ENCODE results near the gene PTOV1.

Gene PTOV1

DNA sequence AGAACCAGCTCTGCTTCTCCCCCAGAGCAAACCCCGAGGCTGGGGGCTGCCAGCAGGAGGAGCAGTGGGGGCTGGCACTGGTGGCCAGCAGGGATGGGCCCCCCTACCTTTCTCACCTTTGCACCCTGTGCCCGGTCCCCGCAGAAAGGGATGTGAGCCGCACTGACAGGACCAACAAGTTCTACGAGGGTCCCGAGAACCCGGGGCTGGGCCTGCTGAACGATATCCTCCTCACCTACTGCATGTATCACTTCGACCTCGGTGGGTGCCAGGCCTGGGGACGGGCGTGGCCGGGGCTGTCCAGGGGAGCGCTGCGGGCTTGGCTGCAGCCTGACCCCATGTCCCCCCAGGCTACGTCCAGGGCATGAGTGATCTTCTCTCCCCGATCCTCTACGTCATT lies 33.1 kb downstream of the PTOV1 start:
- WGBS (ENCODE audit: insufficient coverage): over 99% methylated on average over 16 of the region's 18 CpGs
- Histone ChIP-seq H3K4me3 (ENCODE audit: control insufficient read depth in 1 of 7, extremely low read depth in 1 of 7, insufficient read depth in 4 of 7, low read depth in 2 of 7, low read length in 6 of 7) (no peak overlapping the region), H3K4me1 (ENCODE audit: control extremely low read depth in 1 of 4, control insufficient read depth in 4 of 4, insufficient read depth in 4 of 4, low read length in 3 of 4) (peaks cover 0 to 2% (median 0%) of the 10 kb centered on the region in 4 experiments), H3K27me3 (replicated peaks in 2 of 5; ENCODE audit: control insufficient read depth in 4 of 5, insufficient read depth in 5 of 5, low read length in 4 of 5) (peaks cover 0 to under 1% (median 0%) of the 10 kb centered on the region in 5 experiments), H3K9me3 (ENCODE audit: control extremely low read depth in 1 of 5, control insufficient read depth in 4 of 5, insufficient read depth in 2 of 5, low read depth in 1 of 5, low read length in 4 of 5) (peaks cover 0 to 6% (median 0%) of the 10 kb centered on the region in 5 experiments), H3K36me3 (ENCODE audit: control insufficient read depth in 4 of 4, insufficient read depth in 4 of 4, low read length in 3 of 4) (peaks cover 8 to 68% (median 48%) of the 10 kb centered on the region in 4 experiments), H3K27ac (ENCODE audit: insufficient read depth in 1 of 2, low read depth in 1 of 2, low read length in 2 of 2, poor library complexity in 1 of 2, severe bottlenecking in 2 of 2) (no peak overlapping the region)
- POLR2A ChIA-PET: no interaction called here
- CTCF ChIA-PET: no interaction called here
- DNase-seq: no peak

DNA sequence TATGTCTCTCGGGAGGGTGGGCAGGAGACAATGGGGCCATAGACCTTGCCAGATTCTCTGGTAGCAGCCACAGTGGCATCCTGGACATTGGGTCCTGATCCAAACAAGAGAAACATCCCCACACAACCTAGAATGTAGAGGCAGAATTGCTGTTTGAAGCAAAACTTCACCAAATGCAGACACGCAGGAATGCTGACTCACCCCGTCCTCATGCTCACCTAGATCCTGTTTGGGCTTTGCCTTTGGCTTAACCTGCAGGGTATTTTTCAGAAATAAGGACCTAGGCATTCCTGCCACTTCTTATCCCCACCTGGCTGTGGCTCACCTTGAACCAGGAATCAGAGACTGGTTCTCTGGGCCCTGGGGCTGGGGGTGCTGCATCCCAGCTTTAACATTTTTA lies 33.8 kb downstream of the PTOV1 start:
- 83% methylated on average over 3 of the region's 3 CpGs for WGBS (ENCODE audit: insufficient coverage)
- no peak for DNase-seq
- peaks cover 0 to 7% (median 0%) of the 10 kb centered on the region in 5 experiments for H3K27me3 ChIP-seq (replicated peaks in 2 of 5; ENCODE audit: control insufficient read depth in 4 of 5, insufficient read depth in 5 of 5, low read length in 4 of 5)
- H3K4me3 ChIP-seq (ENCODE audit: control insufficient read depth in 1 of 7, extremely low read depth in 1 of 7, insufficient read depth in 4 of 7, low read depth in 2 of 7, low read length in 6 of 7): no peak overlapping the region
- H3K4me1 ChIP-seq (ENCODE audit: control extremely low read depth in 1 of 4, control insufficient read depth in 4 of 4, insufficient read depth in 4 of 4, low read length in 3 of 4): peaks cover 0 to 3% (median 0%) of the 10 kb centered on the region in 4 experiments
- H3K36me3 ChIP-seq (ENCODE audit: control insufficient read depth in 4 of 4, insufficient read depth in 4 of 4, low read length in 3 of 4): peaks cover 8 to 65% (median 44%) of the 10 kb centered on the region in 4 experiments
- peaks cover 0 to 6% (median 0%) of the 10 kb centered on the region in 5 experiments for H3K9me3 ChIP-seq (ENCODE audit: control extremely low read depth in 1 of 5, control insufficient read depth in 4 of 5, insufficient read depth in 2 of 5, low read depth in 1 of 5, low read length in 4 of 5)
- no peak overlapping the region for H3K27ac ChIP-seq (ENCODE audit: insufficient read depth in 1 of 2, low read depth in 1 of 2, low read length in 2 of 2, poor library complexity in 1 of 2, severe bottlenecking in 2 of 2)
- ChIA-PET CTCF (no interaction called here), POLR2A (no interaction called here)

DNA sequence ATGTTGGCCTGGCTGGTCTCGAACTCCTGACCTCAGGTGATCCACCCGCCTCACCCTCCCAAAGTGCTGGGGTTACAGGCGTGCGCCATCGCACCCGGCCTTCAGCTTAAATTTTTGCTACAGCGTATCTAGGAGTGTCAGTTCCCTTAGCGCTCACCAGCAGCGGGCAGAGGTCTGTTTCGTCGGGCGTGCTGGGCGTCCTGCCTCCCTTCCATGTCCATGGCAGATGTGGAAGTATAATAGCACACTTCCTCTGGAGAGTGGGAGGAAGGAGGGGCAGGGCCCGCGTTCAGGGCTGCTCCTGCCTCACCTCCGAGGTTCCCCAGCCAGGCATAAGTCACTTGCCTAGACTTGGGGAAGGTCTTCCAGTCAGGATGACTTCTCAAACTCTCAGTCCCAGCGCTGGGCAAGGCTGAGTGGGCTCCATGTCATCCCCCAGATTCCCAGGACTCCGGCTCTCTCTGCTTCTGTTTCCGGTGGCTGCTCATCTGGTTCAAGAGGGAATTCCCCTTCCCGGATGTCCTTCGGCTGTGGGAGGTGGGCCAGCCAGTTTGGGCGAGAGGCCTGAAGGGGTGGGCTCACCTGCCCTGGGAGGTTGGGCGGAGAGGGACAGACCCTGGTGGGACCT lies 36.2 kb downstream of the PTOV1 start:
- POLR2A ChIA-PET: no interaction called here
- CTCF ChIA-PET: no interaction called here

DNA sequence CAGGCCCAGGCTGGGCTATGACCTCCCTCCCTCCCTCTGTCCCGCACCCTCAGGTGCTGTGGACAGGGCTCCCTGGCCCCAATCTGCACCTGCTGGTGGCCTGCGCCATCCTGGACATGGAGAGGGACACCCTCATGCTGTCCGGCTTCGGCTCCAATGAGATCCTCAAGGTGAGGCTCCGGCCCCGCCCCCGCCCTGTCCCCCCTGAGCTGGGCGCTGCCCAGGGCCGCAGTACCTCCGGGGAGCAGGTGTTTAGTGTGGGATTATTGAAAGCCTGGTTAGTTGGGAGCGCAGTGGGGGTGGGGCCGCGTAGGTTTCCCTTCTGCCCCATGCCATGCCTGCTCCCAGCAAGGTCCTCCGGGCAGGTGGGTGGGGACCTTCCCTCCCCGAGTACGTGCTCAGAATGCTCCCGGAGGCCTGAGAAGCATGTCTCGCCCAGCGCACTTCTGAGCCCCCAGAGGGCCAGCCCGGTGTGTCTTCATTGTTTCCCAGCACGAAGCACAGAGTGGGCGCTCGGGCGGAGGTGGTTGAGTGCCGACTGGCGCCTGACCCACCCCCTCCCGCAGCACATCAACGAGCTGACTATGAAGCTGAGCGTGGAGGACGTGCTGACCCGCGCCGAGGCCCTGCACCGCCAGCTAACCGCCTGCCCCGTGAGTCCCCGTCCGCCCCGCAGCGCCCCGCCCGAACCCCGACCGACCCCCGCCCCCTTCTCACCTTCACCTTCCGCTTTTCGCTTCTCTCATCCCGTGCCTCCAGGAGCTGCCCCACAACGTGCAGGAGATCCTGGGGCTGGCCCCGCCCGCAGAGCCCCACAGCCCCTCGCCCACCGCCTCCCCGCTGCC lies 36.9 kb downstream of the PTOV1 start:
- H3K4me3 ChIP-seq (ENCODE audit: control insufficient read depth in 1 of 7, extremely low read depth in 1 of 7, insufficient read depth in 4 of 7, low read depth in 2 of 7, low read length in 6 of 7): no peak overlapping the region
- H3K9me3 ChIP-seq (ENCODE audit: control extremely low read depth in 1 of 5, control insufficient read depth in 4 of 5, insufficient read depth in 2 of 5, low read depth in 1 of 5, low read length in 4 of 5): peaks cover 0 to 4% (median 0%) of the 10 kb centered on the region in 5 experiments
- peaks cover 2 to 36% (median 25%) of the 10 kb centered on the region in 4 experiments for H3K36me3 ChIP-seq (ENCODE audit: control insufficient read depth in 4 of 4, insufficient read depth in 4 of 4, low read length in 3 of 4)
- 89% methylated on average over 28 of the region's 54 CpGs for WGBS (ENCODE audit: insufficient coverage)
- peaks cover 0 to 9% (median 3%) of the 10 kb centered on the region in 4 experiments for H3K4me1 ChIP-seq (ENCODE audit: control extremely low read depth in 1 of 4, control insufficient read depth in 4 of 4, insufficient read depth in 4 of 4, low read length in 3 of 4)
- DNase-seq: no peak
- no peak overlapping the region for H3K27ac ChIP-seq (ENCODE audit: insufficient read depth in 1 of 2, low read depth in 1 of 2, low read length in 2 of 2, poor library complexity in 1 of 2, severe bottlenecking in 2 of 2)
- CTCF ChIA-PET: no interaction called here
- H3K27me3 ChIP-seq (replicated peaks in 2 of 5; ENCODE audit: control insufficient read depth in 4 of 5, insufficient read depth in 5 of 5, low read length in 4 of 5): peaks cover 0 to 19% (median 5%) of the 10 kb centered on the region in 5 experiments
- POLR2A ChIA-PET: interaction anchor here (1.4 kb wide), 1 partner anchor 11 kb away, joined by 3 read pairs; the partner anchor contains the start of genes AKT1S1 and TBC1D17

More for the DNA sequence above, 36.2 kb downstream of the PTOV1 start:
- peaks cover 0 to 6% (median 0%) of the 10 kb centered on the region in 5 experiments for H3K9me3 ChIP-seq (ENCODE audit: control extremely low read depth in 1 of 5, control insufficient read depth in 4 of 5, insufficient read depth in 2 of 5, low read depth in 1 of 5, low read length in 4 of 5)
- WGBS (ENCODE audit: insufficient coverage): 94% methylated on average over 20 of the region's 23 CpGs
- H3K4me3 ChIP-seq (ENCODE audit: control insufficient read depth in 1 of 7, extremely low read depth in 1 of 7, insufficient read depth in 4 of 7, low read depth in 2 of 7, low read length in 6 of 7): no peak overlapping the region
- peaks cover 0 to 19% (median 3%) of the 10 kb centered on the region in 5 experiments for H3K27me3 ChIP-seq (replicated peaks in 2 of 5; ENCODE audit: control insufficient read depth in 4 of 5, insufficient read depth in 5 of 5, low read length in 4 of 5)
- peaks cover 0 to 9% (median 3%) of the 10 kb centered on the region in 4 experiments for H3K4me1 ChIP-seq (ENCODE audit: control extremely low read depth in 1 of 4, control insufficient read depth in 4 of 4, insufficient read depth in 4 of 4, low read length in 3 of 4)
- H3K36me3 ChIP-seq (ENCODE audit: control insufficient read depth in 4 of 4, insufficient read depth in 4 of 4, low read length in 3 of 4): peaks cover 2 to 43% (median 28%) of the 10 kb centered on the region in 4 experiments
- no peak overlapping the region for H3K27ac ChIP-seq (ENCODE audit: insufficient read depth in 1 of 2, low read depth in 1 of 2, low read length in 2 of 2, poor library complexity in 1 of 2, severe bottlenecking in 2 of 2)
- DNase-seq: no peak

DNA sequence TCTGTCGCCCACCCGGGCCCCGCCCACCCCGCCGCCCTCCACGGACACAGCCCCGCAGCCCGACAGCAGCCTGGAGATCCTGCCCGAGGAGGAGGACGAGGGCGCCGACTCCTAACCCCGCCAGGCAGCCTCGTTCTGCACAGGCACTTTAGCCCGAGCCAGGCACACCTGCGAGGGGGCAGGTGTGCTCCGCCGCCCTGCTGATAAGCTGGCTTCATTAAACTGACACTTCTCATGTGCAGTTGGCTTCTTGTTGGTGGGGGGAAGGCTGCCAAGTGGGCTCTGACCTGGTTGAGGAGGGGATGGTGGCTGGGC lies 37.5 kb downstream of the PTOV1 start:
- DNase-seq: no peak
- H3K27ac ChIP-seq (ENCODE audit: insufficient read depth in 1 of 2, low read depth in 1 of 2, low read length in 2 of 2, poor library complexity in 1 of 2, severe bottlenecking in 2 of 2): no peak overlapping the region
- ChIA-PET POLR2A (interaction anchor here (1.4 kb wide), 1 partner anchor 12 kb away, joined by 3 read pairs; the partner anchor contains the start of genes AKT1S1 and TBC1D17), CTCF (no interaction called here)
- no peaks in the 10 kb centered on the region for H3K9me3 ChIP-seq (ENCODE audit: control extremely low read depth in 1 of 5, control insufficient read depth in 4 of 5, insufficient read depth in 2 of 5, low read depth in 1 of 5, low read length in 4 of 5)
- no peak overlapping the region for H3K4me3 ChIP-seq (ENCODE audit: control insufficient read depth in 1 of 7, extremely low read depth in 1 of 7, insufficient read depth in 4 of 7, low read depth in 2 of 7, low read length in 6 of 7)
- peaks cover 0 to 19% (median 5%) of the 10 kb centered on the region in 5 experiments for H3K27me3 ChIP-seq (replicated peaks in 2 of 5; ENCODE audit: control insufficient read depth in 4 of 5, insufficient read depth in 5 of 5, low read length in 4 of 5)
- whole genome bisulfite sequencing (ENCODE audit: insufficient coverage): 80% methylated on average over 9 of the region's 18 CpGs
- peaks cover 0 to 9% (median 3%) of the 10 kb centered on the region in 4 experiments for H3K4me1 ChIP-seq (ENCODE audit: control extremely low read depth in 1 of 4, control insufficient read depth in 4 of 4, insufficient read depth in 4 of 4, low read length in 3 of 4)
- H3K36me3 ChIP-seq (ENCODE audit: control insufficient read depth in 4 of 4, insufficient read depth in 4 of 4, low read length in 3 of 4): peaks cover 2 to 30% (median 20%) of the 10 kb centered on the region in 4 experiments

DNA sequence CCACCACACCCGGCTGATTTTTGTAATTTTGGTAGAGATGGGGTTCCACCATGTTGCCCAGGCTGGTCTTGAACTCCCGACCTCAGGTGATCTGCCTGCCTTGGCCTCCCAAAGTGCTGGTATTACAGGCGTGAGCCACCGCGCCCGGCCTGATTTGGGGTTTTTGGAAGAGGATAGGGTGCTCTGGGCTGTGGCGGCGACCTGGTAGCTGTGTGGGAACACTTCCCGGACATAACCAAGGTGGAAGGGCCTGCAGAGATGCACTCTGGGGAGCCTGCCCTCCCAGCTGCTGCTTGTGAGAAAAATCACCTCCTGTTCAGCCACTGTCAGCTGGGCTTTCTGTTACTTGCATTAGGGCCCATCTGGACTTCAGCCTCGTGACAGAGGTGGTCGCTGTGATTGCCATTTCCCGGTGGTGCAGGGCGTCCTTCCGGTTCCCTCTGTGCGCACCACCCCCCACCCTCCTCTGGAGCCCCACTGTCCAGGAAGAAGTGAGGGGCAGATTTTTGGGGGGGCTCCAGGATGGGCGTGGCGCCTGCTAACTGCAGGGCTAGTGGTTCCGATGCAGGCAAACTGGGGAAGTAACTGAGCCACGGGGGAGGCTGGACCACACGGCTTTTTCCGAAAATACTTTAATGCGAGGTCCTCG lies 38.2 kb downstream of the PTOV1 start:
- CTCF ChIA-PET: no interaction called here
- POLR2A ChIA-PET: interaction anchor here (1.4 kb wide), 1 partner anchor 12 kb away, joined by 3 read pairs; the partner anchor contains the start of genes AKT1S1 and TBC1D17
- H3K27ac ChIP-seq (ENCODE audit: insufficient read depth in 1 of 2, low read depth in 1 of 2, low read length in 2 of 2, poor library complexity in 1 of 2, severe bottlenecking in 2 of 2): no peak overlapping the region
- no peak overlapping the region for H3K4me3 ChIP-seq (ENCODE audit: control insufficient read depth in 1 of 7, extremely low read depth in 1 of 7, insufficient read depth in 4 of 7, low read depth in 2 of 7, low read length in 6 of 7)
- DNase-seq: no peak
- no peaks in the 10 kb centered on the region for H3K9me3 ChIP-seq (ENCODE audit: control extremely low read depth in 1 of 5, control insufficient read depth in 4 of 5, insufficient read depth in 2 of 5, low read depth in 1 of 5, low read length in 4 of 5)
- WGBS (ENCODE audit: insufficient coverage): 87% methylated on average over 18 of the region's 23 CpGs
- H3K4me1 ChIP-seq (ENCODE audit: control extremely low read depth in 1 of 4, control insufficient read depth in 4 of 4, insufficient read depth in 4 of 4, low read length in 3 of 4): peaks cover 0 to 9% (median 3%) of the 10 kb centered on the region in 4 experiments
- H3K27me3 ChIP-seq (replicated peaks in 2 of 5; ENCODE audit: control insufficient read depth in 4 of 5, insufficient read depth in 5 of 5, low read length in 4 of 5): peaks cover 0 to 19% (median 5%) of the 10 kb centered on the region in 5 experiments
- H3K36me3 ChIP-seq (ENCODE audit: control insufficient read depth in 4 of 4, insufficient read depth in 4 of 4, low read length in 3 of 4): peaks cover 2 to 23% (median 13%) of the 10 kb centered on the region in 4 experiments

All from common myeloid progenitor, CD34-positive (primary cell).